Progenitor cell of endocrine pancreas (in vitro differentiated cells): ENCODE results near the gene BMP6. TPM values are rescaled to one million over a fixed set of nuclear protein-coding genes. Genes with fewer than 3 reads are reported as not detected.

Source experiments
- DNase-seq: peaks from one replicate; pipeline ENCODE4 v3.0.0; 2021; ENCODE audit warnings: low spot score; ENCODE audit not compliant: unreplicated experiment
- H3K27ac Mint-ChIP-seq: 2 replicates; pipeline ENCODE4 v1.8.0; 2021; ENCODE audit warnings: mild to moderate bottlenecking, moderate library complexity, mixed read lengths
- H3K27me3 Mint-ChIP-seq: 2 replicates; pipeline ENCODE4 v1.8.0; 2021; ENCODE audit warnings: mixed read lengths
- H3K36me3 Mint-ChIP-seq: 2 replicates; pipeline ENCODE4 v1.8.0; 2022; ENCODE audit warnings: mixed read lengths; ENCODE audit not compliant: insufficient read depth
- H3K4me1 Mint-ChIP-seq: 2 replicates; pipeline ENCODE4 v1.8.0; 2021; ENCODE audit warnings: low read depth, mixed read lengths
- H3K4me3 Mint-ChIP-seq: 2 replicates; pipeline ENCODE4 v1.8.0; 2021; ENCODE audit warnings: low read depth, mild to moderate bottlenecking, moderate library complexity, mixed read lengths
- H3K9me3 Mint-ChIP-seq: 2 replicates; pipeline ENCODE4 v1.8.0; 2021; ENCODE audit warnings: low read depth, mixed read lengths
- total RNA-seq: library from RNA; stranded (reverse); gene quantifications from 2 replicates; pipeline ENCODE4 v1.2.1, GENCODE V29; 2021
- TF ChIP-seq, protein P1 (sequence below): fragments of 200-600 bp; sonication (generic); IDR thresholded peaks from one replicate; pipeline ENCODE4 v1.5.0; 2021; ENCODE audit warnings: antibody characterized with exemption, mild to moderate bottlenecking; ENCODE audit not compliant: unreplicated experiment

The BMP6 gene
- total RNA-seq, 1 donor from 2014 or later, result 3.4 TPM

DNA sequence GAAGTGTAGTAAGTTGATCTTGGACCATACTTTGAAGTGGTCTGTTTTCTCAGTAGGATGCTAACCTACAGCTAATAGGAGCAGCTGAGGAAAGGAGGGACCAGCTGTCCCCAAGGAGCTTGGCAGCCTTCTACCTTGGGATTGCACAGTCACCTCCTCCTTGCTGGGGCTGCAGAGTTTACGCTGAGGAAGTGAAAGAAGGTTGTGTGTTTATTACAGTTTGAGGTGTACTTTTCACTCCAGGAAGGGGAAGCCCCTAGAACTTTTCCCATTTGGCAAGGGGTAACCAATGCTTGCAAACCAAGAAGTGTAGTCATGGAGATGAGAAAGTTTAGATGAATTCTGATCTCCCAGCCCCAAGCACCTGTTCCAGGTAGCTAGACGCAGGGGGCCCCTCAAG is 58.8 kb downstream of the BMP6 start:
- Mint-ChIP-seq H3K9me3 (no peaks in the 10 kb centered on the region), H3K27ac (no peak overlapping the region), H3K4me3 (no peak overlapping the region), H3K27me3 (peaks cover 35% of the 10 kb centered on the region), H3K36me3 (no peaks in the 10 kb centered on the region), H3K4me1 (no peaks in the 10 kb centered on the region)
- DNase-seq, result no peak
- TF ChIP-seq, protein P1, sequence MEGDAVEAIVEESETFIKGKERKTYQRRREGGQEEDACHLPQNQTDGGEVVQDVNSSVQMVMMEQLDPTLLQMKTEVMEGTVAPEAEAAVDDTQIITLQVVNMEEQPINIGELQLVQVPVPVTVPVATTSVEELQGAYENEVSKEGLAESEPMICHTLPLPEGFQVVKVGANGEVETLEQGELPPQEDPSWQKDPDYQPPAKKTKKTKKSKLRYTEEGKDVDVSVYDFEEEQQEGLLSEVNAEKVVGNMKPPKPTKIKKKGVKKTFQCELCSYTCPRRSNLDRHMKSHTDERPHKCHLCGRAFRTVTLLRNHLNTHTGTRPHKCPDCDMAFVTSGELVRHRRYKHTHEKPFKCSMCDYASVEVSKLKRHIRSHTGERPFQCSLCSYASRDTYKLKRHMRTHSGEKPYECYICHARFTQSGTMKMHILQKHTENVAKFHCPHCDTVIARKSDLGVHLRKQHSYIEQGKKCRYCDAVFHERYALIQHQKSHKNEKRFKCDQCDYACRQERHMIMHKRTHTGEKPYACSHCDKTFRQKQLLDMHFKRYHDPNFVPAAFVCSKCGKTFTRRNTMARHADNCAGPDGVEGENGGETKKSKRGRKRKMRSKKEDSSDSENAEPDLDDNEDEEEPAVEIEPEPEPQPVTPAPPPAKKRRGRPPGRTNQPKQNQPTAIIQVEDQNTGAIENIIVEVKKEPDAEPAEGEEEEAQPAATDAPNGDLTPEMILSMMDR, result no peak

GRCh38 chr6:7785243-7786035 is 59.5 kb downstream of the BMP6 start:
- TF ChIP-seq, protein P1, result no peak
- H3K4me3 Mint-ChIP-seq, result no peak overlapping the region
- DNase-seq, result no peak
- no peaks in the 10 kb centered on the region for H3K36me3 Mint-ChIP-seq
- no peak overlapping the region for H3K27ac Mint-ChIP-seq
- no peaks in the 10 kb centered on the region for H3K9me3 Mint-ChIP-seq
- H3K27me3 Mint-ChIP-seq, result peaks cover 35% of the 10 kb centered on the region
- H3K4me1 Mint-ChIP-seq, result no peaks in the 10 kb centered on the region

DNA sequence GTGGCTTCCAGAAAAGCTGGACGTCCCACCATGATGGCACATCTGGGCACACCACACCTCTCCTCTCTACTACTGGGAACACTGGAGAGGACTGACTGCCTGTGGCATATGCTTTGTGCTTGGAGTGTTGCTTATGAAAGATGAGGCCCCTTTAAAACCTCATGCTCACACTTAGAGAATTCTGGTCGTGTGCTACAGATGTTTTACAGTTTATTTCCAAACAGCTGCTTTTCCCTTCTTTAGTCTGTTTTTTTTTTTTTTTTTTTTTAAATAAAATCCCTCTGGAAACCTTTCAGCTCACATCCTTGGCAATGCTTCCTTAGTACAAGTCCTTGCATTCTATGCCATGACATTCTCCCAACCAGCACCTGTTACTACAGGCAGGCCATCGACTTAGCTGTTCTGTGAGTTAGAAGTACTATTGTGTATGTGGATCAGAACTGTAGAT is 60.3 kb downstream of the BMP6 start:
- no peak for DNase-seq
- H3K4me1 Mint-ChIP-seq, result no peaks in the 10 kb centered on the region
- TF ChIP-seq, protein P1, result no peak
- no peaks in the 10 kb centered on the region for H3K36me3 Mint-ChIP-seq
- H3K9me3 Mint-ChIP-seq, result no peaks in the 10 kb centered on the region
- no peak overlapping the region for H3K27ac Mint-ChIP-seq
- H3K4me3 Mint-ChIP-seq, result no peak overlapping the region
- H3K27me3 Mint-ChIP-seq, result peaks cover 42% of the 10 kb centered on the region

GRCh38 chr6:7787137-7787608 is 61.3 kb downstream of the BMP6 start:
- no peaks in the 10 kb centered on the region for H3K9me3 Mint-ChIP-seq
- H3K27ac Mint-ChIP-seq, result no peak overlapping the region
- no peaks in the 10 kb centered on the region for H3K36me3 Mint-ChIP-seq
- no peak overlapping the region for H3K4me3 Mint-ChIP-seq
- H3K4me1 Mint-ChIP-seq, result no peaks in the 10 kb centered on the region
- H3K27me3 Mint-ChIP-seq, result peaks cover 42% of the 10 kb centered on the region
- DNase-seq, result no peak
- TF ChIP-seq, protein P1, result no peak

GRCh38 chr6:7787731-7788130 is 61.8 kb downstream of the BMP6 start:
- Mint-ChIP-seq H3K4me3 (no peak overlapping the region), H3K27me3 (peaks cover 44% of the 10 kb centered on the region), H3K4me1 (no peaks in the 10 kb centered on the region), H3K9me3 (no peaks in the 10 kb centered on the region), H3K36me3 (no peaks in the 10 kb centered on the region), H3K27ac (no peak overlapping the region)
- TF ChIP-seq, protein P1, result no peak
- no peak for DNase-seq
